H1 (cell line): ENCODE results near the gene ATP6V1E1. TPM values are rescaled to one million over a fixed set of nuclear protein-coding genes. Genes with fewer than 3 reads are reported as not detected.

Experiments
- CTCF ChIA-PET: fragments of 300-600 bp; sonication (Branson Sonifier 250); formaldehyde crosslinking; loops from one replicate; lab custom pipeline; 2021; ENCODE audit not compliant: partially characterized antibody; lab: Charles Lee
- POLR2A ChIA-PET: fragments of 300-600 bp; sonication (Branson Sonifier 250); formaldehyde crosslinking; loops from one replicate; lab custom pipeline; 2021; ENCODE audit warnings: inconsistent platforms; ENCODE audit not compliant: partially characterized antibody; lab: Charles Lee
- DNase-seq, 2 experiments: peaks; one replicate each; pipeline versions ENCODE4 v3.0.0 to v3.0.0-alpha.2; 2010 to 2022; ENCODE audit warnings: low spot score in 2 of 2, low read depth in 1 of 2, mixed read lengths in 1 of 2
- FAIRE-seq: peaks from 2 replicates; lab custom pipeline; 2011; peaks lifted over from hg19 to GRCh38; lab: Jason Lieb, UNC
- H2AFZ ChIP-seq: 2 replicates; pipeline ENCODE4 v1.8.1; 2012; ENCODE audit warnings: low read length, inconsistent platforms
- H2AK5ac ChIP-seq: 2 replicates; pipeline ENCODE4 v1.6.1; 2013; ENCODE audit warnings: low read depth, low read length
- H2BK120ac ChIP-seq: replicated peaks from 2 replicates; pipeline ENCODE3; 2013; ENCODE audit warnings: low read depth, low read length, inconsistent platforms
- H2BK12ac ChIP-seq: 2 replicates; pipeline ENCODE4 v1.6.1; 2013; ENCODE audit warnings: low read depth, low read length
- H2BK15ac ChIP-seq: 2 replicates; pipeline ENCODE4 v1.6.1; 2013; ENCODE audit warnings: low read length
- H2BK20ac ChIP-seq: 2 replicates; pipeline ENCODE4 v1.6.1; 2013; ENCODE audit warnings: low read length
- H2BK5ac ChIP-seq: 2 replicates; pipeline ENCODE4 v1.6.1; 2013; ENCODE audit warnings: low read depth, low read length
- H3K14ac ChIP-seq: 2 replicates; pipeline ENCODE4 v1.6.1; 2013; ENCODE audit warnings: inconsistent platforms; ENCODE audit not compliant: insufficient read length
- H3K18ac ChIP-seq: 2 replicates; pipeline ENCODE4 v1.6.1; 2013; ENCODE audit warnings: low read length; ENCODE audit errors: extremely low read depth
- H3K23ac ChIP-seq: 2 replicates; pipeline ENCODE4 v1.6.1; 2013; ENCODE audit warnings: inconsistent platforms; ENCODE audit not compliant: insufficient read length
- H3K23me2 ChIP-seq: 2 replicates; pipeline ENCODE4 v1.6.1; 2013; ENCODE audit warnings: low read depth, low read length
- H3K27ac ChIP-seq: 2 replicates; pipeline ENCODE4 v1.6.1; 2011; ENCODE audit warnings: low read depth, low read length, inconsistent platforms
- H3K27me3 ChIP-seq, 4 experiments: replicated peaks in 1 of 4; 1 replicate in 1 of 4; 2 replicates in 3 of 4; pipeline versions ENCODE4 v1.6.1 to v1.8.1; 2011 to 2013; ENCODE audit warnings: low read length in 3 of 4, mild to moderate bottlenecking in 3 of 4, inconsistent platforms in 2 of 4, mixed read lengths in 2 of 4, moderate library complexity in 1 of 4; ENCODE audit not compliant: control insufficient read depth in 3 of 4, insufficient read depth in 3 of 4; ENCODE audit errors: extremely low read depth in 1 of 4
- H3K36me3 ChIP-seq, 4 experiments: 2 replicates each; pipeline versions ENCODE4 v1.6.1 to v1.8.1; 2011 to 2013; ENCODE audit warnings: mild to moderate bottlenecking in 4 of 4, low read length in 3 of 4, moderate library complexity in 2 of 4, control low read depth in 1 of 4, inconsistent platforms in 1 of 4; ENCODE audit not compliant: insufficient read depth in 4 of 4, control insufficient read depth in 2 of 4
- H3K4ac ChIP-seq: replicated peaks from 2 replicates; pipeline ENCODE3; 2013; ENCODE audit warnings: low read length, low read depth, mixed read lengths, inconsistent platforms; ENCODE audit not compliant: insufficient read length
- H3K4me1 ChIP-seq, 4 experiments: replicated peaks in 1 of 4; 1 replicate in 1 of 4; 2 replicates in 3 of 4; pipeline versions ENCODE4 v1.6.1 to v1.8.1; 2011 to 2013; ENCODE audit warnings: low read length in 3 of 4, inconsistent platforms in 2 of 4, mixed read lengths in 1 of 4; ENCODE audit not compliant: insufficient read depth in 4 of 4, control insufficient read depth in 3 of 4
- H3K4me2 ChIP-seq, 2 experiments: 2 replicates each; pipeline versions ENCODE4 v1.6.1 to v1.8.1; 2011 to 2013; ENCODE audit warnings: low read depth in 2 of 2, low read length in 2 of 2, control low read depth in 1 of 2, inconsistent platforms in 1 of 2, mild to moderate bottlenecking in 1 of 2; ENCODE audit not compliant: insufficient read depth in 1 of 2
- H3K4me3 ChIP-seq, 4 experiments: fragments of 200-600, 300-600 bp in 1 of 4; sonication (generic), shearing (Covaris generic), sonication (Bioruptor Twin) in 1 of 4; 2 replicates each; pipeline versions ENCODE4 v1.5.1 to v1.8.1; 2011 to 2016; ENCODE audit warnings: low read length in 4 of 4, low read depth in 3 of 4, control low read depth in 2 of 4, inconsistent platforms in 2 of 4, mild to moderate bottlenecking in 2 of 4, mixed read lengths in 1 of 4, moderate library complexity in 1 of 4; ENCODE audit not compliant: insufficient read depth in 2 of 4; ENCODE audit errors: extremely low read depth in 1 of 4
- H3K56ac ChIP-seq: replicated peaks from 2 replicates; pipeline ENCODE3; 2013; ENCODE audit warnings: low read depth, mild to moderate bottlenecking, mixed read lengths, low read length, inconsistent platforms; ENCODE audit not compliant: insufficient read length
- H3K79me1 ChIP-seq: 2 replicates; pipeline ENCODE4 v1.6.1; 2013; ENCODE audit warnings: low read depth, low read length, control low read depth
- H3K79me2 ChIP-seq, 2 experiments: 2 replicates each; pipeline versions ENCODE4 v1.6.1 to v1.8.1; 2012 to 2013; ENCODE audit warnings: low read length in 2 of 2, mild to moderate bottlenecking in 2 of 2, inconsistent platforms in 1 of 2; ENCODE audit not compliant: insufficient read depth in 2 of 2, control insufficient read depth in 1 of 2
- H3K9ac ChIP-seq, 4 experiments: replicated peaks in 1 of 4; 1 replicate in 1 of 4; 2 replicates in 3 of 4; pipeline versions ENCODE4 v1.6.1 to v1.8.1; 2011 to 2013; ENCODE audit warnings: low read depth in 3 of 4, low read length in 3 of 4, control low read depth in 2 of 4, mild to moderate bottlenecking in 2 of 4, moderate library complexity in 2 of 4, inconsistent platforms in 1 of 4; ENCODE audit errors: extremely low read depth in 1 of 4
- H3K9me3 ChIP-seq, 2 experiments: 2 replicates each; pipeline versions ENCODE4 v1.6.1 to v1.8.1; 2012 to 2013; ENCODE audit warnings: mild to moderate bottlenecking in 2 of 2, moderate library complexity in 2 of 2, control low read depth in 1 of 2, inconsistent platforms in 1 of 2, low read depth in 1 of 2, low read length in 1 of 2, mixed read lengths in 1 of 2; ENCODE audit not compliant: insufficient read depth in 2 of 2
- H4K20me1 ChIP-seq, 2 experiments: replicated peaks in 1 of 2; 2 replicates each; pipeline versions ENCODE3 to v1.8.1; 2011 to 2013; ENCODE audit warnings: inconsistent platforms in 2 of 2, low read length in 2 of 2, mild to moderate bottlenecking in 1 of 2; ENCODE audit not compliant: insufficient read depth in 2 of 2, control insufficient read depth in 1 of 2
- H4K5ac ChIP-seq: 2 replicates; pipeline ENCODE4 v1.6.1; 2013; ENCODE audit warnings: low read length, low read depth, mixed read lengths, inconsistent platforms; ENCODE audit not compliant: insufficient read length
- H4K8ac ChIP-seq: 2 replicates; pipeline ENCODE4 v1.8.0; 2013; ENCODE audit warnings: mild to moderate bottlenecking, moderate library complexity, low read length, inconsistent platforms; ENCODE audit not compliant: insufficient read depth; ENCODE audit errors: extremely low read depth
- H4K91ac ChIP-seq: replicated peaks from 2 replicates; pipeline ENCODE3; 2013; ENCODE audit warnings: low read length, mixed read lengths, inconsistent platforms; ENCODE audit not compliant: insufficient read length
- EGR1 ChIP-seq: IDR thresholded peaks from 2 replicates; pipeline ENCODE4 v1.6.1; 2011; ENCODE audit warnings: low read depth, low read length, borderline replicate concordance
- EZH2 ChIP-seq: fragments of 200-600 bp; sonication (generic); IDR thresholded peaks from 2 replicates; pipeline ENCODE4 v1.7.1; 2012; ENCODE audit warnings: low read depth, mild to moderate bottlenecking, moderate library complexity, low read length, inconsistent platforms; ENCODE audit not compliant: severe bottlenecking
- FOSL1 ChIP-seq: IDR thresholded peaks from 2 replicates; pipeline ENCODE4 v1.6.1; 2011; ENCODE audit warnings: mild to moderate bottlenecking, low read depth, low read length, moderate library complexity; ENCODE audit not compliant: insufficient read depth
- HDAC6 ChIP-seq: IDR thresholded peaks from one replicate; pipeline ENCODE4 v1.7.1; 2012; ENCODE audit warnings: low read depth, mild to moderate bottlenecking, inconsistent platforms, low read length, moderate library complexity
- POLR2A ChIP-seq, 2 experiments: IDR thresholded peaks; 1 replicate in 1 of 2; 2 replicates in 1 of 2; pipeline ENCODE4 v1.6.1; 2011; ENCODE audit warnings: low read depth in 2 of 2, low read length in 2 of 2, mild to moderate bottlenecking in 2 of 2; ENCODE audit errors: control extremely low read depth in 1 of 2
- POU5F1 ChIP-seq: IDR thresholded peaks from 2 replicates; pipeline ENCODE4 v1.6.1; 2011; ENCODE audit warnings: low read depth, mild to moderate bottlenecking, low read length, moderate library complexity
- RBBP5 ChIP-seq: IDR thresholded peaks from 2 replicates; pipeline ENCODE4 v1.7.1; 2012; ENCODE audit warnings: low read depth, mild to moderate bottlenecking, inconsistent platforms, low read length, moderate library complexity, borderline replicate concordance
- RNF2 ChIP-seq: fragments of 200-900, 300-1000 bp; sonication (generic); IDR thresholded peaks from 2 replicates; pipeline ENCODE4 v1.7.1; 2016; ENCODE audit warnings: borderline replicate concordance, low read depth, mild to moderate bottlenecking, antibody characterized with exemption, low read length; ENCODE audit not compliant: poor library complexity, severe bottlenecking; ENCODE audit errors: missing control alignments
- SP2 ChIP-seq: IDR thresholded peaks from 2 replicates; pipeline ENCODE4 v1.6.1; 2012; ENCODE audit warnings: mild to moderate bottlenecking, low read length, inconsistent platforms
- TEAD4 ChIP-seq: IDR thresholded peaks from 2 replicates; pipeline ENCODE4 v1.6.1; 2012; ENCODE audit warnings: low read depth, low read length, inconsistent platforms, mixed read lengths
- WGBS, 2 experiments: shearing (Covaris generic) in 1 of 2; methylation state at CpG; one replicate each; pipeline versions ENCODE4 v1.1.6 to v1.1.7; 2013 to 2015; ENCODE audit warnings: low lambda C conversion rate in 2 of 2, mixed read lengths in 2 of 2, inconsistent platforms in 1 of 2, low coverage in 1 of 2, missing lambda C conversion rate in 1 of 2; ENCODE audit not compliant: insufficient replicate concordance in 2 of 2, insufficient coverage in 1 of 2, insufficient read length in 1 of 2; ENCODE audit errors: extremely low coverage in 1 of 2, missing lambda C conversion rate in 1 of 2; 5-methylcytosine and 5-hydroxymethylcytosine counted together
- polyA plus RNA-seq, 7 experiments: library from polyadenylated mRNA; depleted of rRNA in 3 of 7; stranded (reverse) in 5 of 7; unstranded in 2 of 7; fragments of >200 nt in 5 of 7; fragments of 200-250 nt in 2 of 7; gene quantifications; 1 replicate in 5 of 7; 2 replicates in 1 of 7; 4 replicates in 1 of 7; pipeline versions ENCODE4 v1.2.1 to v1.2.3, GENCODE V29; 2011 to 2013; ENCODE audit warnings: missing spikeins in 2 of 7, mixed read lengths in 2 of 7
- total RNA-seq: library from RNA; stranded (reverse); fragmentation: NEBNext Ultra II Directional; extraction: Animal tissue kit (Norgen Biotek cat#: 25700); gene quantifications from 2 replicates; pipeline ENCODE4 v1.2.1, GENCODE V29; 2021

Gene ATP6V1E1
- total and polyA plus RNA-seq, 2 of the 8 experiments (the other 6 are each of a cell fraction or from before 2014, with no cell fraction given) = 80.4 to 88.1 TPM

- FAIRE-seq (no peak), DNase-seq (no peak)
- WGBS, 2 experiments = 100% methylated on average over 5 of the region's 5 CpGs; no CpG with 5 or more reads in 1 of the 2 experiments
- no peak overlapping the region for H2BK12ac ChIP-seq
- H3K56ac ChIP-seq = no peak overlapping the region
- H3K79me2 ChIP-seq = peaks cover 0 to 2% of the 10 kb centered on the region in 2 experiments; a peak in 1 of 4 replicates
- no peak overlapping the region for H4K91ac ChIP-seq
- no peak overlapping the region for H4K5ac ChIP-seq
- no peak overlapping the region for H2AK5ac ChIP-seq
- H3K4me3 ChIP-seq = no peak overlapping the region
- H2BK120ac ChIP-seq = no peak overlapping the region
- H3K36me3 ChIP-seq = peaks cover 49 to 86% (median 66%) of the 10 kb centered on the region in 4 experiments
- peaks cover 2% of the 10 kb centered on the region; the same call in 1 of the 2 replicates for H3K79me1 ChIP-seq
- POLR2A ChIA-PET = interaction anchor here (2.2 kb wide), 1 partner anchor 13 kb away, joined by 5 read pairs; no protein-coding TSS in a partner anchor
- H3K23ac ChIP-seq = no peak overlapping the region
- CTCF ChIA-PET = no interaction called here
- H3K4me1 ChIP-seq = no peaks in the 10 kb centered on the region
- no peak overlapping the region for H3K4ac ChIP-seq
- H3K9ac ChIP-seq = no peak overlapping the region
- H2BK5ac ChIP-seq = no peak overlapping the region
- H3K23me2 ChIP-seq = no peaks in the 10 kb centered on the region; the same call in 1 of the 2 replicates
- TF ChIP-seq SP2 = no peak
- no peak for TF ChIP-seq TEAD4
- no peak for TF ChIP-seq FOSL1
- TF ChIP-seq POU5F1 = no peak
- TF ChIP-seq RNF2 = no peak
- no peak for TF ChIP-seq RBBP5
- no peak for TF ChIP-seq EGR1
- no peak for TF ChIP-seq POLR2A (IDR thresholded peaks at IDR 0.05; ENCODE audit: control extremely low read depth in 1 of 2, low read depth in 2 of 2, low read length in 2 of 2)
- no peak for TF ChIP-seq EZH2
- no peak for TF ChIP-seq HDAC6
- H4K8ac ChIP-seq = no peak overlapping the region
- peaks cover 0 to 6% of the 10 kb centered on the region in 2 experiments for H4K20me1 ChIP-seq
- no peak overlapping the region for H3K18ac ChIP-seq
- H3K27ac ChIP-seq = no peak overlapping the region
- H3K27me3 ChIP-seq = no peaks in the 10 kb centered on the region
- no peak overlapping the region for H2BK20ac ChIP-seq
- no peak overlapping the region for H2AFZ ChIP-seq
- H3K9me3 ChIP-seq = no peaks in the 10 kb centered on the region
- H3K4me2 ChIP-seq = no peak overlapping the region
- H2BK15ac ChIP-seq = no peak overlapping the region
- H3K14ac ChIP-seq = no peak overlapping the region
Observed at GRCh38 chr22:17549655-17550054, 78.9 kb downstream of the ATP6V1E1 start.
